HG03575 (cell line): ENCODE data around the gene SPATA16.
"Not testable (repeated sequence)": the region's sequence is repeated elsewhere in the genome, so short reads cannot be mapped to it uniquely, and the experiment has no call there.

ENCODE experiments used
- ATAC-seq: cut with Tn5 transposase; IDR thresholded peaks from one replicate; pipeline ENCODE4 v1.9.1; 2021; ENCODE audit not compliant: unreplicated experiment, insufficient number of reproducible peaks, low FRiP score; ENCODE audit errors: extremely low read depth

SPATA16 gene

DNA sequence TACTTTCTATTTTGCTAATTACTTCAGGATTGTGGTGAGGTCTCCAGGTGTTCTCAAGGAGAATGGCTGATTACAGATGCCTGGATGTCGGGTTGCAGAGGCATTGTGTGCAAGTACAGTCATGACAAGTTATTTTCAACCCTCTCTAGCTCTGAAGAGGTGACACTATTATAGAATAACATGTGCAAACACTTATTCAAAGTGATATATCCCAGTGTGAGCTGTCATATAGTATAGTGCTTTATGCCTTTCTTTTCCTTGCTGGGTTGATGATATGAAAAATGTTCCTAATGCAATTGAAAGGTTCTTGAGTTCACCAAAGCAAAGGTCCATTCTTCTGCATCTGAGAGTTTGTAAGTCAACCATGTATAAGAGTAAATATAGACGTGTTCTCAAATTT, 167.2 kb downstream of the SPATA16 start:
- ATAC-seq = no peak

- ATAC-seq = no peak
These were observed 168.3 kb downstream of the SPATA16 start for GRCh38 chr3:172972717-172973116.

GRCh38 chr3:172972067-172972466, 169.0 kb downstream of the SPATA16 start:
- no peak for ATAC-seq

GRCh38 chr3:172968646-172969045, 172.4 kb downstream of the SPATA16 start:
- no peak for ATAC-seq

DNA sequence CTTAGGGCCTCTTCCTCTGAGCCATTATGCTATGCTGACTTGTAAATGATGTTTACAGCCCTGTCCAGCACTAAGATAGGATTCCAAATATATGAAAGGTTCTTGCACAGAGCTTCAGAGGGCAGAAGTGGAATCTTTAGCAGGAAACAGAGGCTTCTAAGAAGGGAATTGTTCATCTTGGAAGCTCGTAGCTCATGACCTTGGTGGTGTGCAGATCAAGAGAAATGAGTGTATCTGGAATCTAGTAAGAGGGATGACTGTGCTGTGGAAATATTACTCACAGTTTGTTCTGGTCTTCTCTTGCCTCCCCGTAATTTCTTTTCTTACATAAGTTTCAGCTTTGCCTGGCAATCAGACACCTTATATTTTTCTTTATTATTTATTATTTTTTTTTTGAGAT, 175.8 kb downstream of the SPATA16 start:
- no peak for ATAC-seq

- ATAC-seq = not testable (repeated sequence)
These were observed 180.3 kb downstream of the SPATA16 start for GRCh38 chr3:172960626-172961182.

- no peak for ATAC-seq
These were observed 182.5 kb downstream of the SPATA16 start for GRCh38 chr3:172958565-172958964.

DNA sequence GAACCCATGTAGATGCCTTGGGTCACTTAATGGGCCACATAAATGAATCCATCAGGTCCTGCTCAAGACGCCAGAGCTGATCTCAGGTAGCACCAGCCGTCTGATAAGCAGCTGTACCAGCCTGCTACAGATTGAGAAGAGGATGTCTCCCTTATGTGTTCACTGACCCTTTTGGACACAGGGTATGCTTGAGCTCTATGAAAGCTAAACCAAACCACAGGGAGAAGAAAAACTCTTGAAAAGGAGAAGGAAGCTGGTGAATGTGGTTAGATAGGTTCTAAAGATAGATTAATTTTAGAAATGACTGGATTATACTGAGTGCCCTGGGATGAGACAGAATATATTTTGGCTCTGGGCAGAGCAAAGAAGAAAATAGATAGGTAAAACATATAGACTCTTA, 187.5 kb downstream of the SPATA16 start:
- ATAC-seq = no peak

GRCh38 chr3:172951511-172951910, 189.5 kb downstream of the SPATA16 start:
- ATAC-seq = no peak

DNA sequence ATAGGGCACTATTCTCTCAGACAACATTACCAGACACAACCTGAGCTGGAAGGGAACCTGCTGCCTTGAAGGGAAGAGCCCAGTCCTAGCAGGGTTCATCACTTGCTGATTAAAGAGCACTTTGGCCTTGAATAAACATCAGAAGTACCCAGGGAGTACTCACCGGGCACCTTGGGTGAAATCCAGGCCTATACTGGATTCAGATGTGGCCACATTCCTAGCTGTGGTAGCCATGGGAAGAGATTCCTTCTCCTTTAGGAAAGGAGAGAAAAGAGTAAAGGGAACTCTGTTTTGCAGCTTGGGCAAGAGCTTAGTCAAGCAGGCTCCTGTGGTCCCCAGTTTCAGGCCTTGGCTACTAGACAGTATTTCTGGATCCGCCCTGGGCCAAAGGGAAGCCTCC, 195.0 kb downstream of the SPATA16 start:
- ATAC-seq = no peak

GRCh38 chr3:172939651-172940293, 201.3 kb downstream of the SPATA16 start:
- no peak for ATAC-seq

- no peak for ATAC-seq
These were observed 202.2 kb downstream of the SPATA16 start for GRCh38 chr3:172938788-172939187.

- no peak for ATAC-seq
These were observed 209.2 kb downstream of the SPATA16 start for GRCh38 chr3:172931746-172932285.

GRCh38 chr3:172929451-172929850, 211.6 kb downstream of the SPATA16 start:
- ATAC-seq = no peak

GRCh38 chr3:172924546-172924945, 216.5 kb downstream of the SPATA16 start:
- ATAC-seq = no peak

GRCh38 chr3:172919297-172919683, 221.7 kb downstream of the SPATA16 start:
- no peak for ATAC-seq

- no peak for ATAC-seq
These were observed 222.3 kb downstream of the SPATA16 start for GRCh38 chr3:172918568-172919296.

DNA sequence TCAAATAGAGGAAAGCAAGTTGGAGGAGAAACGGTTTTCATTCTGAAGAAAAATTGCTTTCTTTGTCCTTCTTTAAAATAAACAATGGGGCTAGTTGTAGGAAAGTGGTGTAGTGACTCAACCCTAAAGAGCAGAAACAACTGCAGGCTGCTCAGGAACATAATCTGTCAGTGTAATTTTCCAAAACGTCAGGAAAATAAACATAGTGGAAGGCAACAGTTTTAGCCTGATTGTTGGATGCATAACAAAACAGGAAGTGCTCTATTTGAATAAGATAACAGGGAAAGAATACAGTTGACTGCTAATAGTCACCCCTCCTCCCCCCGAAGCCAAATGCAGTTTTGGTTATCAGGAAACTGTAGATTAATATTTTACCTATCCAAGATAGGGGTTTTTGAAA, 222.9 kb downstream of the SPATA16 start:
- ATAC-seq = no peak

DNA sequence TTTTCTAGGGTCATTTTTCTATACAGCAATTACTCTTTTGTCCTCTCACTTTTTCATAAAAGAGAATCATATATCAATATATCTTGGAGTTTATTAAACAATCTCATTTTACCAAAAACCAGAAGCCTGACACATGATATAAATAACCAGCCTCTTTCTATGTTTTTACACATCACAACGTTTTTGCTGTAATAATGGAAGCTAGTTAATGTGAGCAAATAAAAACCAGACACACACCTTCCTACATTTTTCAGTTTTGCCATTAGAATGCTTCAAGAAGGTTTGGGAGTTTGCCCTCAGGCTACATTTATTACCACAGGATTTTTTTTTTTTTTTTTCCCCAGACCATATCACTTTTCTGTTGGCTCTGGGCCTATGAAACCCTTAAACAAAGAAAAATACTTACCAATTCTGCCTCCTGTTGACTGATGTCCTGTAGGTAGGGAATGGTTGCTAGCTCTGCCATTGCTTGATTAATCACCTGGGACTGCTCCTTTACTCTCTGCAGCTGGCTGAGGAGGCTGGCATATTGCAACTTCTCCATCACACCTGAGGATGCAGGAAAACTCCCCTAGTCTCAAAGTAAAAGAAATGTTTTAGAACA, 225.0 kb downstream of the SPATA16 start:
- ATAC-seq = no peak

DNA sequence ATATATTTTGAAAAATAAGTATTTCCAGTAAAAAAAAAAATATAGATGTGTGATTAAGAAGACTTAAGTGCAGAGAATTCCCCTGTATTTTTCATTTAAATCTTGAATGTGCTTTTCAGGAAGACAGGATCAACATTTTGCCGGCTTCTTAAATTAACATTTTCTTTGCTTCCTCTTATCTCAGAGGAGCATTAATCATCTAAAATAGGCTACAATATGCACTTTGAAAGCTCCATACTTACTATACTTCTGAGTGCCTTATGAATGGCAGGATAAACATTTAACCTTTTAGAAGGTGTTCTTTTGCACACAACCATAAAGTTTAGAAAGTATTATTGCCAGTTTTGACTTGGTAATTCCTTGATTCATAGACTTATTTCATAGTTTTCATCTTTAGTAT, 226.2 kb downstream of the SPATA16 start:
- ATAC-seq = no peak
